ENCODE results near the gene CACNG7.

The CACNG7 gene

DNA sequence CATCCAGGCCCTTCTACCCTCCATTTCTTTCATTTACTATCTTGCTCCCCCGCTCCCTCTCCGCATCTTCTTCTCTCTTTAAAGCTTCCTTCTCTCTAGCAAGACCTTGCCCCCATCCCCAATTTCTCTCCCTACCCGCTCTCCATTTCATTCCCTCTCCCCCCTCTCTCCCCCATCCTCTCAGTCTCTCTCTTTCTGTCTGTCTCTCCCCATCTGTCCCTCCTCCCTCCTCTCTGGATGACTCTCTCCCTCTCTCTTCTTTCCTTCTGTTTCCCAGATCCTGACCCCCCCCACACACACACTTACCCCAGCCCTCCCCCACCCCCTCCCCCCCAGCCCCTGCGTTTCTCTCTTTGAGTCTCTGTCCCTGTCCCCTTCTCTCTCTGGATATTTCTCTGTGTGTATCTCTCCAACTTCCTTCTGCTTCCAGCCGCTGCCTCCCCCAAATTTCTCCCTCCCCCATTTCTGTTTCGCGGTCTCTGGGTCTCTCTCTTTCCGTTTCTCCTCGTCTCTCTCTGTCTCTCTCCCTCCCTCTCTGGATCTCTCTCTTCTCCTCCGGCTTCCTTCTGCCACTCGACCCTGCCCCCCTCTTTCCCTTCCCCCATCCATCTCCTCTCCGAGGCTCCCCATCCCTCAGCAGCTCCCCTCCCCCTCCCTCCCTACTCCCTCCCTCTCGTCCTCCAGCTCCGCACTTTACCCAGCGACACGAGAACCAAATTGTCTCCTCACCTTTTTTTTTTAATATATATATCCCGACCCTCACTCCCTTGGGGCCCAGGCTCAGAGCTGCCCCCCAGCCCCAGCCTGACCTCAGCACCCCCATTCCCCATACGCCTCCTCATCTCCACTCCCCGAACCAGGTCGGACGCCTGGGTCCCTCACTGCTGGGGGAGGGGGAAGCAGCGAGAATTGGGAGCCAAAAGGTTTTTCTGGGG lies 50.0 kb downstream of the CACNG7 start:
- Histone ChIP-seq H3K27me3 (ENCODE audit: low read depth, low read length) (peaks cover 30% of the 10 kb centered on the region), H3K4me1 (ENCODE audit: control insufficient read depth in 1 of 2, insufficient read depth in 2 of 2, low read length in 2 of 2) (no peaks in the 10 kb centered on the region), H3K36me3 (ENCODE audit: control insufficient read depth in 1 of 2, insufficient read depth in 2 of 2, low read length in 2 of 2) (no peaks in the 10 kb centered on the region), H3K9me3 (ENCODE audit: control insufficient read depth in 1 of 2, low read length in 2 of 2) (no peaks in the 10 kb centered on the region), H3K4me3 (ENCODE audit: low read depth in 1 of 2, low read length in 2 of 2) (no peak overlapping the region), H3K27ac (ENCODE audit: low read length) (no peak overlapping the region)

- peaks cover 30% of the 10 kb centered on the region for H3K27me3 ChIP-seq (ENCODE audit: low read depth, low read length)
- H3K27ac ChIP-seq (ENCODE audit: low read length): no peak overlapping the region
- H3K4me3 ChIP-seq (ENCODE audit: low read depth in 1 of 2, low read length in 2 of 2): no peak overlapping the region
- no peaks in the 10 kb centered on the region for H3K36me3 ChIP-seq (ENCODE audit: control insufficient read depth in 1 of 2, insufficient read depth in 2 of 2, low read length in 2 of 2)
- H3K9me3 ChIP-seq (ENCODE audit: control insufficient read depth in 1 of 2, low read length in 2 of 2): no peaks in the 10 kb centered on the region
- no peaks in the 10 kb centered on the region for H3K4me1 ChIP-seq (ENCODE audit: control insufficient read depth in 1 of 2, insufficient read depth in 2 of 2, low read length in 2 of 2)
Observed at GRCh38 chr19:53960187-53960586, 51.1 kb downstream of the CACNG7 start.

DNA sequence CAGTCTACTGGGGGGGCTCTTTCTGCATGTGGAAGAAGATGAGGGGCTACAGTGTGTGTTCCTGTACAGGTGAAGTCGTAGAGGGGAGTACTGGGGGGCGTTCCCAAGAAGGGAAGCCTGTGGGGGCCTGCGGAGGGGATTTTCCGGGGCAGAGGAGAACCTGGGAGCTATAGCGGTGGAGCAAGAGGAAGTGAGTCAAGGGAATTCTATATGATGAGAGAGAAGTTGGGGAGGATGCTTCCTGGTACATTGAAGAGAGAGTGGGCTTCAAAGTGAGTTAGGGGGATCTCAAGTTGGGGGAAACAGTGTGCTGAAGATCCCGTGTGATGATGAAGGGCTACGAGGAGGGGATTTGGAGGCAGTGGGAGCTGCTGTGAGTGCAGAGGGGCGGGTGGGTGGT lies 51.8 kb downstream of the CACNG7 start:
- H3K27me3 ChIP-seq (ENCODE audit: low read depth, low read length): peaks cover 30% of the 10 kb centered on the region
- H3K4me1 ChIP-seq (ENCODE audit: control insufficient read depth in 1 of 2, insufficient read depth in 2 of 2, low read length in 2 of 2): no peaks in the 10 kb centered on the region
- H3K27ac ChIP-seq (ENCODE audit: low read length): no peak overlapping the region
- no peaks in the 10 kb centered on the region for H3K36me3 ChIP-seq (ENCODE audit: control insufficient read depth in 1 of 2, insufficient read depth in 2 of 2, low read length in 2 of 2)
- H3K4me3 ChIP-seq (ENCODE audit: low read depth in 1 of 2, low read length in 2 of 2): no peak overlapping the region
- H3K9me3 ChIP-seq (ENCODE audit: control insufficient read depth in 1 of 2, low read length in 2 of 2): no peaks in the 10 kb centered on the region

GRCh38 chr19:53961523-53962356 lies 52.7 kb downstream of the CACNG7 start:
- Histone ChIP-seq H3K4me3 (ENCODE audit: low read depth in 1 of 2, low read length in 2 of 2) (no peak overlapping the region), H3K9me3 (ENCODE audit: control insufficient read depth in 1 of 2, low read length in 2 of 2) (no peaks in the 10 kb centered on the region), H3K4me1 (ENCODE audit: control insufficient read depth in 1 of 2, insufficient read depth in 2 of 2, low read length in 2 of 2) (no peaks in the 10 kb centered on the region), H3K27ac (ENCODE audit: low read length) (no peak overlapping the region), H3K36me3 (ENCODE audit: control insufficient read depth in 1 of 2, insufficient read depth in 2 of 2, low read length in 2 of 2) (no peaks in the 10 kb centered on the region), H3K27me3 (ENCODE audit: low read depth, low read length) (peaks cover 30% of the 10 kb centered on the region)

DNA sequence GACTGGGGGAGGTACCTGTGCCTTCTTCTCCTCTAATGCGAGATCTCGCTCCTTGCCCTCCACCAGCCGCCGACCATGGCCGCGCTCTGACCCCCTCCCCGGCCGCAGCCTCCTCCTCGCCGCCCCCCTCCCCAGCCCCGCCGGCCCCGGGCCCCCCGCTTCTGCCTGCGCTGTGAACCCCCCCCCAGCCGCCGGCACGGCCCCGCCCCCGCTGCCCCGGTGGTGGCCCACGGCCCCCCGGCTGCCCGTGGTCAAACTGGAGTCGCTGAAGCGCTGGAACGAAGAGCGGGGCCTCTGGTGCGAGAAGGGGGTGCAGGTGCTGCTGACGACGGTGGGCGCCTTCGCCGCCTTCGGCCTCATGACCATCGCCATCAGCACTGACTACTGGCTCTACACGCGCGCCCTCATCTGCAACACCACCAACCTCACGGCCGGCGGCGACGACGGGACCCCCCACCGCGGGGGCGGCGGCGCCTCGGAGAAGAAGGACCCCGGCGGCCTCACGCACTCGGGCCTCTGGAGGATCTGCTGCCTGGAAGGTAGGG lies 53.9 kb downstream of the CACNG7 start, which contains the start of gene CACNG8:
CACNG8 (plus strand) TSS at position 51 of the 545 bp plus-strand sequence.
- Histone ChIP-seq H3K27me3 (ENCODE audit: low read depth, low read length) (peaks cover 21% of the 10 kb centered on the region), H3K4me3 (ENCODE audit: low read depth in 1 of 2, low read length in 2 of 2) (no peak within 1 kb of the TSS), H3K9me3 (ENCODE audit: control insufficient read depth in 1 of 2, low read length in 2 of 2) (no peaks in the 10 kb centered on the region), H3K36me3 (ENCODE audit: control insufficient read depth in 1 of 2, insufficient read depth in 2 of 2, low read length in 2 of 2) (no peaks in the 10 kb centered on the region), H3K27ac (ENCODE audit: low read length) (no peak within 1 kb of the TSS), H3K4me1 (ENCODE audit: control insufficient read depth in 1 of 2, insufficient read depth in 2 of 2, low read length in 2 of 2) (no peaks in the 10 kb centered on the region)

GRCh38 chr19:53965091-53965490 lies 56.0 kb downstream of the CACNG7 start:
- Histone ChIP-seq H3K9me3 (ENCODE audit: control insufficient read depth in 1 of 2, low read length in 2 of 2) (no peaks in the 10 kb centered on the region), H3K4me1 (ENCODE audit: control insufficient read depth in 1 of 2, insufficient read depth in 2 of 2, low read length in 2 of 2) (no peaks in the 10 kb centered on the region), H3K4me3 (ENCODE audit: low read depth in 1 of 2, low read length in 2 of 2) (no peak overlapping the region), H3K27ac (ENCODE audit: low read length) (no peak overlapping the region), H3K27me3 (ENCODE audit: low read depth, low read length) (peaks cover 11% of the 10 kb centered on the region), H3K36me3 (ENCODE audit: control insufficient read depth in 1 of 2, insufficient read depth in 2 of 2, low read length in 2 of 2) (no peaks in the 10 kb centered on the region)

- Histone ChIP-seq H3K9me3 (ENCODE audit: control insufficient read depth in 1 of 2, low read length in 2 of 2) (no peaks in the 10 kb centered on the region), H3K4me3 (ENCODE audit: low read depth in 1 of 2, low read length in 2 of 2) (no peak overlapping the region), H3K27ac (ENCODE audit: low read length) (no peak overlapping the region), H3K27me3 (ENCODE audit: low read depth, low read length) (no peaks in the 10 kb centered on the region), H3K36me3 (ENCODE audit: control insufficient read depth in 1 of 2, insufficient read depth in 2 of 2, low read length in 2 of 2) (no peaks in the 10 kb centered on the region), H3K4me1 (ENCODE audit: control insufficient read depth in 1 of 2, insufficient read depth in 2 of 2, low read length in 2 of 2) (no peaks in the 10 kb centered on the region)
Observed at GRCh38 chr19:53966931-53967330, 57.9 kb downstream of the CACNG7 start.

- Histone ChIP-seq H3K27ac (ENCODE audit: low read length) (no peak overlapping the region), H3K9me3 (ENCODE audit: control insufficient read depth in 1 of 2, low read length in 2 of 2) (no peaks in the 10 kb centered on the region), H3K4me3 (ENCODE audit: low read depth in 1 of 2, low read length in 2 of 2) (no peak overlapping the region), H3K36me3 (ENCODE audit: control insufficient read depth in 1 of 2, insufficient read depth in 2 of 2, low read length in 2 of 2) (no peaks in the 10 kb centered on the region), H3K4me1 (ENCODE audit: control insufficient read depth in 1 of 2, insufficient read depth in 2 of 2, low read length in 2 of 2) (no peaks in the 10 kb centered on the region), H3K27me3 (ENCODE audit: low read depth, low read length) (no peaks in the 10 kb centered on the region)
Observed at GRCh38 chr19:53969366-53969765, 60.3 kb downstream of the CACNG7 start.

- Histone ChIP-seq H3K4me3 (ENCODE audit: low read depth in 1 of 2, low read length in 2 of 2) (no peak overlapping the region), H3K27me3 (ENCODE audit: low read depth, low read length) (no peaks in the 10 kb centered on the region)
Observed at GRCh38 chr19:53971673-53972072, 62.6 kb downstream of the CACNG7 start.

GRCh38 chr19:53977429-53977990 lies 68.4 kb downstream of the CACNG7 start:
- no peaks in the 10 kb centered on the region for H3K9me3 ChIP-seq (ENCODE audit: control insufficient read depth in 1 of 2, low read length in 2 of 2)
- peaks cover 0 to 26% of the 10 kb centered on the region in 2 donors for H3K4me1 ChIP-seq (ENCODE audit: control insufficient read depth in 1 of 2, insufficient read depth in 2 of 2, low read length in 2 of 2)
- peak overlapping the region; percentile 36 to 45 for H3K4me3 ChIP-seq (ENCODE audit: low read depth in 1 of 2, low read length in 2 of 2)
- H3K27ac ChIP-seq (ENCODE audit: low read length): no peak overlapping the region
- peaks cover 30% of the 10 kb centered on the region for H3K27me3 ChIP-seq (ENCODE audit: low read depth, low read length)
- H3K36me3 ChIP-seq (ENCODE audit: control insufficient read depth in 1 of 2, insufficient read depth in 2 of 2, low read length in 2 of 2): no peaks in the 10 kb centered on the region

More at GRCh38 chr19:53971673-53972072, 62.6 kb downstream of the CACNG7 start:
- Histone ChIP-seq H3K36me3 (ENCODE audit: control insufficient read depth in 1 of 2, insufficient read depth in 2 of 2, low read length in 2 of 2) (no peaks in the 10 kb centered on the region), H3K9me3 (ENCODE audit: control insufficient read depth in 1 of 2, low read length in 2 of 2) (no peaks in the 10 kb centered on the region), H3K27ac (ENCODE audit: low read length) (no peak overlapping the region), H3K4me1 (ENCODE audit: control insufficient read depth in 1 of 2, insufficient read depth in 2 of 2, low read length in 2 of 2) (no peaks in the 10 kb centered on the region)
